ENCODE data around the gene KRTAP10-6. TPM values are rescaled to one million over a fixed set of nuclear protein-coding genes. Genes with fewer than 3 reads are reported as not detected.
"Not testable (repeated sequence)": the region's sequence is repeated elsewhere in the genome, so short reads cannot be mapped to it uniquely, and the experiment has no call there.

The KRTAP10-6 gene
- total RNA-seq, 1 donor from 2014 or later = not detected

- no peak for DNase-seq (ENCODE audit: low spot score)
- H3K4me3 Mint-ChIP-seq (ENCODE audit: unreplicated experiment) = no peak overlapping the region
- TF ChIP-seq CTCF (IDR thresholded peaks at IDR 0.05) = no peak
- peaks cover 6% of the 10 kb centered on the region for H3K4me1 Mint-ChIP-seq (ENCODE audit: low read depth)
- H3K27me3 Mint-ChIP-seq (ENCODE audit: low read depth) = peaks cover 62% of the 10 kb centered on the region
- H3K27ac Mint-ChIP-seq (ENCODE audit: unreplicated experiment) = no peak overlapping the region
- peaks cover 3% of the 10 kb centered on the region for H3K36me3 Mint-ChIP-seq (ENCODE audit: low read depth)
- H3K9me3 Mint-ChIP-seq (ENCODE audit: low read depth) = peaks cover 10% of the 10 kb centered on the region
Observed at GRCh38 chr21:44594406-44594916, 2.2 kb upstream of the KRTAP10-6 start.

GRCh38 chr21:44593598-44594405 is 1.5 kb upstream of the KRTAP10-6 start:
- peaks cover 64% of the 10 kb centered on the region for H3K27me3 Mint-ChIP-seq (ENCODE audit: low read depth)
- DNase-seq (ENCODE audit: low spot score) = no peak

GRCh38 chr21:44591801-44592130 is 539 bp downstream of the KRTAP10-6 start:
- H3K36me3 Mint-ChIP-seq (ENCODE audit: low read depth); H3K4me3 Mint-ChIP-seq (ENCODE audit: unreplicated experiment); DNase-seq (ENCODE audit: low spot score); H3K27ac Mint-ChIP-seq (ENCODE audit: unreplicated experiment); H3K9me3 Mint-ChIP-seq (ENCODE audit: low read depth); H3K4me1 Mint-ChIP-seq (ENCODE audit: low read depth): not testable (repeated sequence)
- H3K27me3 Mint-ChIP-seq (ENCODE audit: low read depth) = peaks cover 65% of the 10 kb centered on the region

More at GRCh38 chr21:44593598-44594405, 1.5 kb upstream of the KRTAP10-6 start:
- Mint-ChIP-seq H3K4me1 (ENCODE audit: low read depth) (peaks cover 6% of the 10 kb centered on the region), H3K4me3 (ENCODE audit: unreplicated experiment) (no peak overlapping the region), H3K36me3 (ENCODE audit: low read depth) (peaks cover 2% of the 10 kb centered on the region), H3K9me3 (ENCODE audit: low read depth) (peaks cover 10% of the 10 kb centered on the region), H3K27ac (ENCODE audit: unreplicated experiment) (no peak overlapping the region)
- TF ChIP-seq CTCF (IDR thresholded peaks at IDR 0.05) = no peak

- H3K27me3 Mint-ChIP-seq (ENCODE audit: low read depth) = peaks cover 66% of the 10 kb centered on the region
- H3K4me3 Mint-ChIP-seq (ENCODE audit: unreplicated experiment); H3K4me1 Mint-ChIP-seq (ENCODE audit: low read depth); H3K27ac Mint-ChIP-seq (ENCODE audit: unreplicated experiment); DNase-seq (ENCODE audit: low spot score); H3K36me3 Mint-ChIP-seq (ENCODE audit: low read depth): not testable (repeated sequence)
- peaks cover 13% of the 10 kb centered on the region for H3K9me3 Mint-ChIP-seq (ENCODE audit: low read depth)
Observed at GRCh38 chr21:44590897-44591800, 1.2 kb downstream of the KRTAP10-6 start.

GRCh38 chr21:44590311-44590721 is 2.0 kb downstream of the KRTAP10-6 start:
- no peak for DNase-seq (ENCODE audit: low spot score)
- H3K27me3 Mint-ChIP-seq (ENCODE audit: low read depth) = peaks cover 65% of the 10 kb centered on the region
- no peak overlapping the region for H3K4me3 Mint-ChIP-seq (ENCODE audit: unreplicated experiment)
- no peak for TF ChIP-seq CTCF (IDR thresholded peaks at IDR 0.05)
- H3K9me3 Mint-ChIP-seq (ENCODE audit: low read depth) = peaks cover 17% of the 10 kb centered on the region
- peaks cover 6% of the 10 kb centered on the region for H3K4me1 Mint-ChIP-seq (ENCODE audit: low read depth)
- no peak overlapping the region for H3K27ac Mint-ChIP-seq (ENCODE audit: unreplicated experiment)
- no peaks in the 10 kb centered on the region for H3K36me3 Mint-ChIP-seq (ENCODE audit: low read depth)
